HG03108 (cell line): ENCODE measurements around the gene TKTL2.
A peak's percentile ranks its signal among the peaks of the same experiment; 100 is the strongest.

Experiments used
- ATAC-seq: cut with Tn5 transposase; IDR thresholded peaks from one replicate; pipeline ENCODE4 v1.9.1; 2021; ENCODE audit warnings: moderate library complexity; ENCODE audit not compliant: unreplicated experiment

The TKTL2 gene, protein sequence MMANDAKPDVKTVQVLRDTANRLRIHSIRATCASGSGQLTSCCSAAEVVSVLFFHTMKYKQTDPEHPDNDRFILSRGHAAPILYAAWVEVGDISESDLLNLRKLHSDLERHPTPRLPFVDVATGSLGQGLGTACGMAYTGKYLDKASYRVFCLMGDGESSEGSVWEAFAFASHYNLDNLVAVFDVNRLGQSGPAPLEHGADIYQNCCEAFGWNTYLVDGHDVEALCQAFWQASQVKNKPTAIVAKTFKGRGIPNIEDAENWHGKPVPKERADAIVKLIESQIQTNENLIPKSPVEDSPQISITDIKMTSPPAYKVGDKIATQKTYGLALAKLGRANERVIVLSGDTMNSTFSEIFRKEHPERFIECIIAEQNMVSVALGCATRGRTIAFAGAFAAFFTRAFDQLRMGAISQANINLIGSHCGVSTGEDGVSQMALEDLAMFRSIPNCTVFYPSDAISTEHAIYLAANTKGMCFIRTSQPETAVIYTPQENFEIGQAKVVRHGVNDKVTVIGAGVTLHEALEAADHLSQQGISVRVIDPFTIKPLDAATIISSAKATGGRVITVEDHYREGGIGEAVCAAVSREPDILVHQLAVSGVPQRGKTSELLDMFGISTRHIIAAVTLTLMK

DNA sequence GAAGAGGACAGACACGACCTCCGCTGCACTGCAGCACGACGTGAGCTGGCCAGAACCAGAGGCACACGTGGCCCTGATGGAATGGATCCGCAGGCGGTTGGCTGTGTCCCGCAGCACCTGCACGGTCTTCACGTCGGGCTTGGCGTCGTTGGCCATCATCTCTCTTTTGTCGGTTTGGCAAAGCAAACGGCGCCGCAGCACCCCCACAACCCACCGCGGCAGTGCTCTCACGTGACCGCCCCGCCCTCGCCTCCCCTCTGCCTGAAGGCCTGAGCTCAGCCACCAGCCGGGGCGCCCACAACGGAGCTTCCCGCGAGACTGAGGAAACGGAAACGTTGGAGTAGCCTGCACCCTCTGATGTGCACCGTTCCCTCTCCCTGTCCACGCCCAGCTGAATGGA, at the start of gene TKTL2:
Gene TKTL2 (minus strand): TSS at position 179 of the 400 bp plus-strand sequence. CDS start 20 bp downstream, at position 159.
- no peak for ATAC-seq

DNA sequence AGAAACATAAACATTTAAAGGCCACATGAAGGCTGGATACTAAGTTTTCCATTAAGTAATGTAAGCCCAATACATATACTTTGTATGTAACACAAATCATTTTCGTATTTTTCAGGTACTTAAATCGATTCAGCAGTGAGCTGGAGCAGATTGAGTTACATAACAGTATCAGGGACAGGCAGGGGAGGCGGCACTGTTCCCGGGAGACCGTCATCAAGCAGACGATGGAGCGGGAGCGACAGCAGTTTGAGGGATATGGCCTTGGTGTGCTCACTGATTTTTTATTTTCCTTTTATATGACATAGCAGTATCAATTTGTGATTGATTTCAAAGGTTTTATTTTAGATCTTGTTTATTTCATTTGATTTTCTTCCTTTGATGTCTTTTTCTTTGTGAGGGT, 41.6 kb upstream of the TKTL2 start:
- ATAC-seq = no peak

DNA sequence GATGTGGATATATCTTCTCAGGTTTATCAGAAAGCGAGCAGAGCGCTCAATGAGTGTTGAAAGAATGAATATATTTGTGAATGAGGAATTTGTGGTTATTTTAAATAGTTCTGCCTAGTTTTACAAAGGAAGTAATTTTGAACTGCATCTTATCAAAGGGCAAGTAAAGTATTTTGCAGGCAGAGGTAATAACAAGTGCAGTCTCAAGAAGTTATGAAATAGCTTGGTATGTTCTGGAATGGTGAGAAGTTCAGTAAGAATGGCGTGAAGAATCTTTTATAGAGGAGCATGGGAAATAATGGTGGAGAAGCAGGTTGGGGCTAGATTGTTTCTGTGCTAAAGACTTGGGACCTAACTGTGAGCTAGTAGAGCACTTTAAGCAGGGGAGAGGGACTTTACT, 31.8 kb upstream of the TKTL2 start:
- ATAC-seq = no peak

DNA sequence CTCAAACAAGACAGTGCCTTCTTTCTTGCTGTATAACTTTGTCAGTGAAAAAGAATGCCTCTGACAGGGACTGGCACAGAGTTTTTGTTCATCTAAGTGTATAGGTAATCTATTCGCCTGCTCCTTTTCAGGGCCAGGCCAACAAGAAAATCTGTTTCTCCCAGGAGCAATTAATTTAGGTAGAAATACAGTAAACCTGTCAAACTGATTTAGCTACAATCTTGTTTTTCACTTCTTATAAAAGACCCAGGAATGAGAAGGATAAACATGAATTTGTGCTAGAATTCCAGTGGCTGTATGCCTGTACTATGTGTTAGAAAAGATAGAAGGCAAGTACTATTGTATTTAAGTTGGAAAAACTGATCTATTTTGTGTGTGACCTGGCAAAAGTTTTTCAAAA, 27.0 kb upstream of the TKTL2 start:
- ATAC-seq = no peak

DNA sequence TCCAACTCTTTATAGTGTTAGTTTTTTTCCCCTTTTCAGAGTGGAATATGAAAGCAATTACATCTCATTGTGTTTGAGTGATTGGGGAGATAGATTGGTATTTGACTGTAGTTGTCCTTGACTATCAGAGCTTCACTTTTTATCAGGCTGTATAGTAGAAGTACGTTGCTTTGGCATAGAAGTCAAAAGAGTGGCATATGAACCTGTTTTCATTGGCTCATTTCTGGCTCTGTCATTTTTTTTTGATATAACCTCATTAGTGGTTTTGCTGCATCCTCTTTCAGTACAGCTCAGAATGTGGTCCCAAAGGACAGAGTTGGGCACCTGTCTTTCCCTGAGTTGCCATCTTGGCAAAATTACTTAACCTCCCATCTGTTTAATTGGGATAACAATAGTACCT, 22.3 kb upstream of the TKTL2 start:
- ATAC-seq = peak; percentile 31

DNA sequence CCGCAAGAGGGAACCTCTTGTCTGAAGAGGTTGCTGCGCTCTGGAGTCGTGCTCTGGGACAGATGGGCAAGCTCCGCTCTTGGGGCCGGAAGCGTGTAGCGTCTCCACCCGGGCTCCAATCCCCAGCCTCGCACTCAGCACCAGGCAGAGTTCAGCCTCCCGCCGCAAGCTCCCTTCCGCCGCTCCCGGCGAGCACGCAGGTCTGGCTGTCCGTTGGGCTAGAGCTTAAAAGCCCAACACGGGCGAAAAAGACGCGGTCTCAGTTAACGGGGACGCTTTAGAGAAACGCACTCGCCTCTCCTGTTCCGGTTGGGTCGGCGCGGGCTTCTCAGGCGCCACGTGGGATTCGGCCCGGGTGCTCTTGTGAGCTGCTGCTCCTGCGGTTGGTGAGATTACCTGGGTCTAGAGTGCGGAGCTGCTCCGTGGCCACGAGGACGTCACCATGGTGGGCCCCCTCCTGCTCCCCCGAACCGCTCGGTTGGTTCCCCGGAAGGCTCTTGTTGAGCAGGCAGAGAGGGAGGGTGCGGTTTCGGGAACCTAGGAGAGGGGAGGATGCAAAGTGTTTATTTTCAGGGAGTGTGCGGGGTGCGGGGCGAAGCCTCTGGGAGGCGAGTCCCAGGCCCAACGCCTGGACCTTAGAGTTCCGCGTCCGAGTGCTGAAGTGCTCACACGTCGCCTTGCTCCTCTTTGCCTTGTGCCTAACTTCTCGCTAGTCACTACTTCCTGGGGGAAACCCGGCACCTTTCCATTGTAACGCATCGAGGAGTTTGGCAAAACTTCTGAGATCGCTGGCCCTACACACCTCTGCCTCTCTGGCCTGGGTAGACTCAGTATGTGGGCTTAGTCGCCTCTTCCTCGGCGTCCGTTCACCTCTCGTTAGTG, 21.0 kb upstream of the TKTL2 start, which contains the start of gene TMA16:
Gene TMA16 (plus strand): TSS at position 331 of the 882 bp plus-strand sequence. CDS start 112 bp downstream, at position 443.
- peak; percentile 75 for ATAC-seq

DNA sequence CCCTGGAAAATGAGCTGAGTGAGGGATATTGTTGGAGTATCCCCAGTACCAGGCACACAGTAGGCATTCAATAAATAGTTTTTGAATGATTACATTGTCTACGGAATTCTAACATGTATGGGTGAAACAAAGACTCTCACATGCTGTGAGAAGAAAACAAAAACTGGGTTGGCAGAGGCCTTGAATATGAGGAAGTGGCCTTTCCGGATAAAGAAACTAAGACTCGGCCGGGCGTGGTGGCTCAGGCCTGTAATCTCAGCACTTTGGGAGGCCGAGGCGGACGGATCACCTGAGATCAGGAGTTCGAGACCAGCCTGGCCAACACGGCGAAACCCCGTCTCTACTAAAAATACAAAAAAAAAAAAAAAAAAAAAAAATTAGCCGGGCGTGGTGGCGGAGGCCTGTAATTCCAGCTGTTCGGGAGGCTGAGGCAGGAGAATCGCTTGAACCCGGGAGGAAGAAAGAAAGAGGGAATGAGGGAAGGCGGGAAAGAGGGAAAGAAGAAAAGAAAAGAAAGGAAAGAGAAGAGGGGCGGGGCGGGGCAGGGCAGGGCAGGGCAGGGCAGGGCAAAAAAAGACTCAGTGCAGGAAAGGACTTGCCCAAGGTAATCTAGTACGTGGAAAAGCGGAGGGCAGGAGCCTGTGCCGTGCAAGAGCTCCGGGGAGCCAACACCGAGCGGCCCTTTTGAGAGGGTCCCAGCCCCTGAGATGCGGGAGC, 20.2 kb upstream of the TKTL2 start:
- ATAC-seq = peak; percentile 21

DNA sequence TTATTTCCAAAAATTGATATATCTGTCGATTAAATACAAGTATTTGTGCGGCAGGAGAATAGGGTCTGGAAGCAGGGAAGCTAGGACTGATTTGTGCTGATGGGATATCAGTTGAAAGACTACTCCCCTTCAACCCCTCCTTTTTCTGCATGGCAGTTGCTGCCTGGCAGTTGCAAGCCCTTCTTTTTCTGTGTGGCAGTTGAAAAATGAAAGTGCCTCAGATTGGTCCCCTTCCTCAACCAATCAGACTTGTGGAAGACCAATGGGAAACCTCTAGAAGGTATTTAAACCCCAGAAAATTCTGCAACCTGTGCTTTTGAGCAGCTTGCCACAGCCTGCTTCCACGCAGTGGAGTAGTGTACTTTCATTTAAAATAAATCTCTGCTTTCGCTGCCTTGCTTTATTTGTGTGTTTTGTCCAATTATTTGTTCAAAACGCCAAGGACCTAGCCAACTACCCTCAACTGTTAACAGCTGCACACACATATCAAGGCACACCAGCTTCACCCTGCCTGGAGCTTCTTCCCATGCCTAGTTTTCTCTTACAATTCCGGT, 19.5 kb upstream of the TKTL2 start:
- ATAC-seq = no peak

DNA sequence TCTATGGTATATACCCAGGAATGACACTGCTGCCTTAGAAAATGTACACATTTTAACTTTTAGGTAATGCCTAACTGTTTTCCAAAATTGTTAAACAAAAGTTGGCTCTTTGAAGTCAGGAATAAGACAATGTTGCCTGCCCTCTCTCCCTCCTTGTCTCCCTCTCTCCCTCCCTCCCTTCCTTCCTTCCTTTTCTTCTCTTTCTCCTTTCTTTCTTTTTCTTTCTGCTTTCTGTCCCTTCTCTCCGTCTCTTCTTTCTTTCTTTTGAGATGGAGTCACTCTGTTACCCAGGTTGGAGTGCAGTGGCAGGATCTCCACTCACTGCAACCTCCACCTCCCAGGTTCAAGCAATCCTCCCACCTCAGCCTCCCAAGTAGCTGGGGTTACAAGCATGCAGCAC, 16.4 kb upstream of the TKTL2 start:
- ATAC-seq = no peak

DNA sequence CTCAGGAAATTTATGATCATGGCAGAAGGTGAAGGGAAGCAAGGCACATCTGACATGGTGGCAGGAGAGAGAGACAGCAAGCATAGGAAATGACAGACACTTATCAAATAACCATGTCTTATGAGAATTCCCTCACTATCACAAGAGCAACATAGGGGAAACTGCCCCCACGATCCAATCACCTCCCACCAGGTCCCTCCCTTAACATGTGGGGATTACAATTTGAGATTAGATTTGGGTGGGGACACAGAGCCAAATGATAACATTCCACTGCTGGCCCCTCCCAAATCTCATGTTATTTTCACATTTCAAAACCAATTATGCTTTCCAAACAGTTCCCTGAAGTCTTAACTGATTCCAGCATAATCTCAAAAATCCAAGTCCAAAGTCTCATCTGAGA, 12.8 kb upstream of the TKTL2 start:
- no peak for ATAC-seq

DNA sequence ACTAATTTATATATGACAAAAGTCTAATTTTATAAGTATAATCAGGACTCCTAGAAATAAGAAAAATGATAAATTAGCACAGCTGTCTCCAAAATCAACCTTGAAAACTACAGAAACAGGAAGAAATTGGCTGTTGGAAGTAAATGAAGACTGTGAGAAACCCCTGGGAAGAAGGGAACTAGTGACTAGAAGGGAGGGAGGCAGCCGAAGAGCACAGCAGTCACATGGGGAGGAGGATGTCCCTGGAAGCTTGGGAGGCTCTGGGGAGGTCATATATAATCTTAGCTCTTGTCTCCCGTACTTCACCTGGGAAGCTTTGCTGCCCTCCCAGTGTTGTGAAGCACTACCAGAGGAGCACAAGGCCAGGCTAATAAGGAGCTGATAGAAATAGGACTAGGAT, 12.0 kb upstream of the TKTL2 start:
- no peak for ATAC-seq

DNA sequence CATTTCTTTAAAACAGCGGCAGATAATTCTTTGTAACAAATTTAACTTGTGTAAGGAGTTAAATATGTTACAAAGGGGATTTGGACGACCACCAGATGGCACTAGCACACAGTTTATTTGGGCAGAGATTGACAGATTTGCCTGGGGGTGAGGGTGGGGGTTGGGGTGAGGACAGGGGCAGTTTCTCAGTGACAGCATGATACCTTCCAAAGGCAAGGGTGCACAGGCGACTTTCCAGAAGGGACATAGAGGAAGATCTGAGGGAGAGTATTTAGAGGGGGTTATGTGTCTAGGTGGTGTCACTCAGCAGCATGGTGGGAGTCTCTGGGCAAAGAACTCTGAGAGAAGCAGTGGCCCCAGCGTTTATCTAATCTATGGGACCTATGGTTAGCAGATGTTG, 11.4 kb upstream of the TKTL2 start:
- no peak for ATAC-seq

DNA sequence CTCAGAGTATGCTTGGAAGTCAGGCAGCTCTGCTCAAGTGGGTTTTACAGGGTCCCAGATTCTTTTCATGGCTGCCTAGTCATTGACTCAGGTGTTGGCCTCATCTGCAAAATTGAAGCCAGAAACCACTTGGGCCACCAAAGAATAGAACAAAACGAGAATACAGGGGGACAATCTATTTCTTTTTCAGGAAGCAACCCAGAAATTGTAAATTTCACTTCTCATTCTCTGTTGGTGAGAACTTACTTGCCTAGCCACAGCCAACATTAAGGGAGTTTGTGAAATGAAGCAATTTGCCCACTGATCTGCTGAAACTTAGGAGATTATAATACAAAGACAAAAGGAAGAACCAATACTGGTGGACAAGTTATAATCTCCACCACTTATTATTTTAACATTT, 8.6 kb upstream of the TKTL2 start:
- no peak for ATAC-seq

DNA sequence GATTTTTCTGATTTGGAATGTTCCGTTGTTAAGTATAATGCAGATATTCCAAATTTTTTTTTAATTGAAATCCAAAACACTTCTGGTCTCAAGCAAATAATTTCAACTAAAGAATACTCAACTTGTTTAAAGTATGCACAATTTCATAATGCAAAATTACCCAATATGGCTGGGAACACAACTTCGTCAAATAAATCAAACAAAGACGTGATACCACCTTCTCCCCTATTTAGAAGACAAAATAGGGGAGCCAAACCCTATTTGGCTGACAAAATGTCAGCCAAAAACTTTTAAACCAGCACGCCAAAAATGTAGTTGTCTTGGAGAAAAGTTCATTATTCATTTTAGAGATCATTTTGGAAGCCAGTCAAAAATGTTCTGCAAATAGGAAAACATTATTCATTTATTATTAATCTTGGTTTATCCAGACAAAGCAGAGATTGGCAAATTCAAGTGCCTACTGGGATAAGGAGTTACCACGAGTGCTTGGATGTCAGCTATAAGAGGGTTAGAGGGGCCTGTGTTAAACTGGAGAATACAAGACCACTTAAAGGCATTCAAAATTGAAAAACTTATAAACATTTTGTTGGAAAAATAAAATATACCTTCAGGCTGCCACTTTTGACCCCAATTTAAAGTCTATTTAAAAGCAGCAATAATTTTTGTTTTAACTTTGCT, 3.3 kb upstream of the TKTL2 start:
- no peak for ATAC-seq

DNA sequence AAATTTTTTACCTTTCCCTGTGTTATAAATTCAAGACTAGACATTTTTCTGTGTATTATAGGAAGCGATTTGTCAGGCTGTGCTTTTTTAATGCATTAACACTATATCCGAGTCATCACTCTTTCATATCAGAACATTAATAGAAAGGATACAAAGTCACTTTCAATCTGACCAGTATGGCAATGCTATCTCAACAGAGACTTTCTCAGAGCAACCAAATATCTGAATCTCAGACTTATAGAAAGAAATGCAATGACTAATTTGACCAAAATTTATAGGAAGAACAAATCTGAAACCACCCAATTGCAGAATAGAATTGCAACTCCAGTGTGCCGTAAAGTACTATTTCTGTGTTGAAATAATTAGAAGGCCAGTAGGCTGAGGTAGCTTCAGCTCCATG, 473 bp upstream of the TKTL2 start:
- no peak for ATAC-seq

DNA sequence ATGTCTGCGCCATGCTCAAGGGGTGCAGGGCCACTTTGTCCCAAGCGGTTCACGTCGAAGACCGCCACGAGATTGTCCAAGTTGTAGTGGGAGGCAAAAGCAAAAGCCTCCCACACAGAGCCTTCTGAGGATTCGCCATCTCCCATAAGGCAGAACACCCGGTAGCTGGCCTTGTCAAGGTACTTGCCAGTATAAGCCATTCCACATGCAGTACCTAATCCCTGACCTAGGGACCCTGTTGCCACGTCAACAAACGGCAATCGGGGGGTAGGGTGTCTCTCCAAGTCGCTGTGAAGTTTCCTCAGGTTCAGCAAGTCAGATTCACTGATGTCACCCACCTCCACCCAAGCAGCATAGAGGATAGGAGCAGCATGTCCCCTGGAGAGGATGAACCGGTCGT, 424 bp downstream of the TKTL2 start:
- ATAC-seq = no peak

DNA sequence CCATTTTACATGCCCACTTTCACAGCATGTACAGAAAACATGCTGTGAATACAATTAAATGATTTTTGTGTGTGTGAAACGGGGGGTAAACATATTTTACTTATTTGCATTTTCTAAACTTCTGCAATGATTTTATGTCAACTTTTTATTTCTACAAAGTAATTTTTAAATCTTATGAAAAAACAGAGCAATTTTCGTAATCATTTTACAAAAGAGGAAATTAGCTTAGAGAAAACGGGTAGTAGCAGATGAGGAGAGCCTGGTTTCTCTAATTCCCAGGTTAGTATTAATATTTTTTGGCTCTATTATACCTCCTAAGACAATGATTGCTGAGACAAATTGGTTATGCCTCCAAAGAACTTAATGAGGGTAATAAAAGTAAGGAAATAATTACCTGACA, 3.2 kb downstream of the TKTL2 start:
- ATAC-seq = no peak

DNA sequence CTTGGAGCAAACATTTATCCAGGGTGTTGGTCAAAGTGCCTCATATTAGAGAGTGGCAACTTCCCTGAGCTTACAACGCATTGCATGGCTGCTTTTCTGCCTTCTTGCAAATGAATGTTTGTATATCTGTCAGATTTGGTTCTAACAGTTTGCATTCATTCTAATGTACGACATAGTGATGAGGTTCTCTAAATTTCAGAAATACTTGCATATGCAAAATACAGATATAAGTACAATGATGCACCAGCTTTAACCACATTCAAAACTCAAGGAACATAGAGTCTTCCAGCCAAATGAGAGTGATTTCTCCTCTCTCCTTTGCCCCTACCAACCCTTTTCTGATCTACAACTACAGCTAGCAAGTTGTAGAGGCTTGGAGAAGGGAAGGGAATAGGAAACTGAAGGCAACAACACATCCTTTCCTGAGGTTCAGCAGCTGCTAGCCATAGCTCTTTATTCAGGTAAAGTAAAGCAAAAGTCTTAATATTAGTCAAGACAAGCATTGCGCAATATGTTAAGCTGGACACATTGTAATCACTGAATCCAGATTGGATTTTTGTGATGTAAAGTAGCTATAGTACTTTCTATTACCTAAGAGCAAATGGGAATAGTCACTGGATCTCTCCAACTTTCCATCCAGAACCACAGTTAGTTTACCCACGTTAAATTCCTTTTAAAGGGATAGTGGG, 6.3 kb downstream of the TKTL2 start:
- no peak for ATAC-seq

DNA sequence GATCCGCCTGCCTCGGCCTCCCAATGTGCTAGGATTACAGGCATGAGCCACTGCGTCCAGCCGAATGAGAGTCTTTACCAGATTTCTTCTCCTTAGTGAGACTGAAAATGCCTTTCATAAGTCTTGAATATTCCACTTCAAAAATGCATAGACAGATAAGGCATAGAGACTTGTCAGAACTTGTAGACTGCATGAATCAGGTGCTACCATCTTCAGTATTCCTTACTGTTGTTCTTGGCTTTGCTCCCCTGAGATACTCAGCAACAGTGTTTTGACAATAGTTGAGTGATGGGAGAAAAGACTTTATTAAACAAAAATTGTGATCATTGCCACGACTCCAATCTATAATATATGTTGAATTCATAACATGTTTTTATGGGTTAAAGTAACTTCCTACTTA, 11.0 kb downstream of the TKTL2 start:
- no peak for ATAC-seq
